A549 (cell line): ENCODE results near the gene PAGE4.

Experiments
- EP300 ChIP-seq, 2 experiments: fragments of >200 bp; sonication (Bioruptor Twin); formaldehyde crosslinking; IDR thresholded peaks; 2 replicates in 1 of 2; 3 replicates in 1 of 2; pipeline ENCODE4 v1.6.1; 2016 to 2017
- MAX ChIP-seq: IDR thresholded peaks from 2 replicates; pipeline ENCODE4 v1.6.1; 2012
- MYC ChIP-seq: IDR thresholded peaks from 2 replicates; pipeline ENCODE4 v1.6.1; 2012; ENCODE audit warnings: mild to moderate bottlenecking, inconsistent platforms, low read length, improper control_type of control experiment, borderline replicate concordance
- NR3C1 ChIP-seq: fragments of >200 bp; sonication (Bioruptor Twin); formaldehyde crosslinking; IDR thresholded peaks from 3 replicates; pipeline ENCODE4 v1.6.1; 2017
- POLR2A ChIP-seq: IDR thresholded peaks from 2 replicates; pipeline ENCODE4 v1.6.1; 2012; ENCODE audit warnings: mild to moderate bottlenecking, low read length
- POLR2AphosphoS2 ChIP-seq: conservative IDR thresholded peaks from 2 replicates; pipeline ENCODE4 v1.6.1; 2012; ENCODE audit warnings: low read length, improper control_type of control experiment, inconsistent platforms
- SMC3 ChIP-seq: fragments of >200 bp; sonication (Bioruptor Twin); formaldehyde crosslinking; IDR thresholded peaks from 3 replicates; pipeline ENCODE4 v1.6.1; 2018; ENCODE audit warnings: inconsistent platforms
- SREBF2 ChIP-seq: fragments of 450-650 bp; IDR thresholded peaks from 2 replicates; pipeline ENCODE4 v1.6.1; 2014; ENCODE audit warnings: mild to moderate bottlenecking, moderate library complexity
- TF ChIP-seq, protein P1 (sequence below): fragments of >200 bp; sonication (Bioruptor Twin); formaldehyde crosslinking; IDR thresholded peaks from 3 replicates; pipeline ENCODE4 v1.5.1; 2016

GRCh38 chrX:49877397-49878101, 48.4 kb downstream of the PAGE4 start:
- TF ChIP-seq SMC3, result no peak
- no peak for TF ChIP-seq SREBF2
- TF ChIP-seq, protein P1, sequence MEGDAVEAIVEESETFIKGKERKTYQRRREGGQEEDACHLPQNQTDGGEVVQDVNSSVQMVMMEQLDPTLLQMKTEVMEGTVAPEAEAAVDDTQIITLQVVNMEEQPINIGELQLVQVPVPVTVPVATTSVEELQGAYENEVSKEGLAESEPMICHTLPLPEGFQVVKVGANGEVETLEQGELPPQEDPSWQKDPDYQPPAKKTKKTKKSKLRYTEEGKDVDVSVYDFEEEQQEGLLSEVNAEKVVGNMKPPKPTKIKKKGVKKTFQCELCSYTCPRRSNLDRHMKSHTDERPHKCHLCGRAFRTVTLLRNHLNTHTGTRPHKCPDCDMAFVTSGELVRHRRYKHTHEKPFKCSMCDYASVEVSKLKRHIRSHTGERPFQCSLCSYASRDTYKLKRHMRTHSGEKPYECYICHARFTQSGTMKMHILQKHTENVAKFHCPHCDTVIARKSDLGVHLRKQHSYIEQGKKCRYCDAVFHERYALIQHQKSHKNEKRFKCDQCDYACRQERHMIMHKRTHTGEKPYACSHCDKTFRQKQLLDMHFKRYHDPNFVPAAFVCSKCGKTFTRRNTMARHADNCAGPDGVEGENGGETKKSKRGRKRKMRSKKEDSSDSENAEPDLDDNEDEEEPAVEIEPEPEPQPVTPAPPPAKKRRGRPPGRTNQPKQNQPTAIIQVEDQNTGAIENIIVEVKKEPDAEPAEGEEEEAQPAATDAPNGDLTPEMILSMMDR, result no peak
- TF ChIP-seq POLR2A, result no peak
- TF ChIP-seq POLR2AphosphoS2, result no peak
- TF ChIP-seq EP300 (IDR thresholded peaks at IDR 0.05), result no peak
- TF ChIP-seq MAX, result no peak
- no peak for TF ChIP-seq MYC
- TF ChIP-seq NR3C1, result no peak
